Spleen (tissue), 7 donors: Measurements from ENCODE around the gene GADD45GIP1.

Experiments
- CTCF ChIP-seq, 11 experiments: fragments of 200-600 bp in 7 of 11; fragments of 450-650 bp in 4 of 11; sonication (generic) in 4 of 11; IDR thresholded peaks in 8 of 11; conservative IDR thresholded peaks in 3 of 11; 1 replicate in 7 of 11; 2 replicates in 4 of 11; pipeline versions ENCODE4 v1.4.0 to v1.8.0; 2016 to 2021; ENCODE audit warnings: antibody characterized with exemption in 11 of 11, inconsistent platforms in 4 of 11, mild to moderate bottlenecking in 1 of 11
- POLR2A ChIP-seq, 3 donors: fragments of 450-650 bp; IDR thresholded peaks; one replicate each; pipeline ENCODE4 v1.5.1; 2017; ENCODE audit warnings: antibody characterized with exemption in 3 of 3, mild to moderate bottlenecking in 1 of 3
- donor health status: DM: no; HTN: no; CAD: no; lungs with moderate emphysema.
- donor health status: DM: no; HTN: no; CAD: no.
- donor health status: DM: no; HTN: no; CAD: no.

GRCh38 chr19:12945479-12946091 lies 11.4 kb downstream of the GADD45GIP1 start, which contains the start of gene RAD23A:
- TF ChIP-seq CTCF (IDR thresholded peaks at IDR 0.05 in 8 of 11, conservative IDR thresholded peaks at IDR 0.05 in 3 of 11) (peak in 6 of 11 experiments; percentile 8 to 37 (median 16)), POLR2A (IDR thresholded peaks at IDR 0.05) (peak; percentile 67 to 79 (median 70))
